Omental fat pad (tissue), 4 donors: ENCODE results near the gene FPR2. TPM values are rescaled to one million over a fixed set of nuclear protein-coding genes. Genes with fewer than 3 reads are reported as not detected.

Experiments
- ATAC-seq: fragments of 150-250 bp; one replicate; pipeline ENCODE4 v1.9.1; 2016; ENCODE audit warnings: mild to moderate bottlenecking, moderate library complexity; ENCODE audit not compliant: low FRiP score
- DNase-seq: peaks from one replicate; pipeline ENCODE4 v3.0.0-alpha.2; 2019; ENCODE audit warnings: low spot score
- total RNA-seq, 4 donors: library from RNA; depleted of rRNA; stranded (reverse); fragments of >200 nt; gene quantifications; one replicate each; pipeline ENCODE4 v1.1.0, GENCODE V29; 2016
- TF ChIP-seq, protein P1 (sequence below), 3 donors: fragments of 450-650 bp; IDR thresholded peaks; one replicate each; pipeline ENCODE4 v1.5.1; 2016 to 2017; ENCODE audit warnings: antibody characterized with exemption in 3 of 3, mild to moderate bottlenecking in 3 of 3, moderate library complexity in 2 of 3

The FPR2 gene
- total RNA-seq, 4 donors from 2014 or later: 3.1 to 16.2 (median 7.5) TPM

DNA sequence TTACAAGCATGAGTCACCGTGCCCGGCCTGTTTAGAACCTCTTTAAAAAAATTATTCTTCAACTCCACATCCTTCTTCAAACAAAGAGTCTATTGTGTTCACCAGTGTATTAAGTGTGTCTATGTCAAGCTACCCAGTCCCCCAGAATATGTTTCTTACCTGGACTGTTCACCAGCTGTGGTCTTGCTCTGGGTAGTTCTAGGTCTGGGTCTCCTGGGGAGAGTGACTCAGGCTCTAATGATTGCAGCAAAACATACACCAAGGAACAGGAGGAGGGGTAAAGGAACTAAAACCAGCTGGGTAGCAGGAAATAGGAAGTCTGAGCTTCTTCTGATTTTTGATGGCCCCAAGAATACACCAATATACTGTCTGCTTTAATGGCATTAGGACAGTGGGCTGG lies 9.3 kb upstream of the FPR2 start, which contains the start of gene FPR1:
Gene FPR1 (minus strand): TSS at position 224 of the 400 bp plus-strand sequence. CDS start 4,884 bp downstream, outside the sequence.
- TF ChIP-seq, protein P1, sequence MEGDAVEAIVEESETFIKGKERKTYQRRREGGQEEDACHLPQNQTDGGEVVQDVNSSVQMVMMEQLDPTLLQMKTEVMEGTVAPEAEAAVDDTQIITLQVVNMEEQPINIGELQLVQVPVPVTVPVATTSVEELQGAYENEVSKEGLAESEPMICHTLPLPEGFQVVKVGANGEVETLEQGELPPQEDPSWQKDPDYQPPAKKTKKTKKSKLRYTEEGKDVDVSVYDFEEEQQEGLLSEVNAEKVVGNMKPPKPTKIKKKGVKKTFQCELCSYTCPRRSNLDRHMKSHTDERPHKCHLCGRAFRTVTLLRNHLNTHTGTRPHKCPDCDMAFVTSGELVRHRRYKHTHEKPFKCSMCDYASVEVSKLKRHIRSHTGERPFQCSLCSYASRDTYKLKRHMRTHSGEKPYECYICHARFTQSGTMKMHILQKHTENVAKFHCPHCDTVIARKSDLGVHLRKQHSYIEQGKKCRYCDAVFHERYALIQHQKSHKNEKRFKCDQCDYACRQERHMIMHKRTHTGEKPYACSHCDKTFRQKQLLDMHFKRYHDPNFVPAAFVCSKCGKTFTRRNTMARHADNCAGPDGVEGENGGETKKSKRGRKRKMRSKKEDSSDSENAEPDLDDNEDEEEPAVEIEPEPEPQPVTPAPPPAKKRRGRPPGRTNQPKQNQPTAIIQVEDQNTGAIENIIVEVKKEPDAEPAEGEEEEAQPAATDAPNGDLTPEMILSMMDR (IDR thresholded peaks at IDR 0.05): no peak
- ATAC-seq: peak; percentile 60
- no peak for DNase-seq

DNA sequence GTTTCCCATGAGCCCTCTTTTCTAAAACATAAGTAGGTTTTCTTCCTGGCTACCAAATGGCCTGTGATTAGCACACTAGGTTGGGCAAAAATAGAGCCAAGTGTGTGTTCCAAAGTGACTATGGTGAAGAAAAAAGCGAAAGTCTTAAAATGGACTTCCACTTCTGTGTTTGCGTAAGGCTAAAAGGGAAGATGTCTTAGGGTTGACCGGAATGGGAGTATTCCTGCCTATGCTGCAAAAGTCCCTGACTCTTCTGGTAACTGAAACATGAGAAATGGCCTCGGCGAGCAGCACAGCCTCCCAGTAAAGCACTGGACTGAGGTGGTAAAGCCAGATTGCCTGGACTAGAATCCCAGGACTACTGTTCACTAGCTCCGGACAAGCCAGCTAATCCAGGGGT lies 6.9 kb upstream of the FPR2 start:
- DNase-seq: no peak
- TF ChIP-seq, protein P1 (IDR thresholded peaks at IDR 0.05): no peak

DNA sequence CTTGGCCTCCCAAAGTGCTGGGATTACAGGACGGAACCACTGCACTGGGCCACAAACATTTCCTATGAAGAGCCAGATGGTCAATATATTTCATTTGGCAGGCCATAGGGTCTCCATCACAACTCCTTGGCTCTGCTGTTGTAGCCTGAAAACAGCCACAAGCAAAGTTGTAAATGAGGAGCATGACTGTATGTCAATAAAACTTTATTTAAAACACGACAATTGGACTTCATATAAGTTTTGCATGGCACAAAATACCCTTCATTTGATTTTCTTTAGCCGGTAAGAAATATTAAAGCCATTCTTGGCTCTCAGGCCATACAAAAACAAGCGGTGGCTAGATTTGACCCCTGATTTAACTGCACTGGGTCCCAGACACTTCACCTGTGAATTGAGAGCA lies 6.2 kb upstream of the FPR2 start:
- DNase-seq (no peak), ATAC-seq (no peak)
- TF ChIP-seq, protein P1 (IDR thresholded peaks at IDR 0.05): no peak

More for the DNA sequence above, 6.9 kb upstream of the FPR2 start:
- ATAC-seq: no peak

DNA sequence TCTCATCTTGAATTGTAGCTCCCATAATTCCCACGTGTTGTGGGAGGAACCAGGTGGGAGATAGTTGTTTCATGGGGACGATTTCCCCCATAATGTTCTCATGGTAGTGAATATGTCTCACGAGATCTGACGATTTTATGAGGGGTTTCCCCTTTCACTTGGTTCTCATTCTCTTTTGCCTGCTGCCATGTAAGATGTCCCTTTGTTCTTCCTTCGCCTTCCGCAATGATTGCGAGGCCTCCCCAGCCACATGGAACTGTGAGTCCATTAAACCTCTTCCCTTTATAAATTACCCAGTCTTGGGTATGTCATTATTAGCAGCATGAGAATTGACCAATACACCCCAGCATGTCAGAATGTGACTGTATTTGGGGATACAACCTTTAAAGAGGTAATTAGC lies 5.4 kb upstream of the FPR2 start:
- no peak for ATAC-seq
- DNase-seq: no peak
- TF ChIP-seq, protein P1 (IDR thresholded peaks at IDR 0.05): no peak

DNA sequence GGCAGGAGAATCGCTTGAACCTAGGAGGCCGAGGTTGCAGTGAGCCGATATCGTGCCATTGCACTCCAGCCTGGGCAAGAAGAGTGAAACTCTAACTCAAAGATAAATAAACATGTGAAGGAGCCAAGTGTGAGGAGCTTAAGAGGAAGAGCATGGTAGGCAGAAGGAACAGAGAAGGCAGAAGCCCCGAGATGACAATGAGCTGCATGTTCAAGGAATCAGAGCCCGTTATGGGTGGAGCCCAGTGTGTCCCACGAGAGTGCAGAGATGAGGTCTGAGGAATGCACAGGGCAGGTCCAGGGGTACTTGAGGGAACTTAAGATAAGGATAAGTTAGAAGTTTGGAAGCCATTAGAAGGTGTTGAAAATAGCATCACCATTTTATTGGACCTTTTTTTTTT lies 716 bp downstream of the FPR2 start:
- no peak for ATAC-seq
- TF ChIP-seq, protein P1 (IDR thresholded peaks at IDR 0.05): no peak
- no peak for DNase-seq

DNA sequence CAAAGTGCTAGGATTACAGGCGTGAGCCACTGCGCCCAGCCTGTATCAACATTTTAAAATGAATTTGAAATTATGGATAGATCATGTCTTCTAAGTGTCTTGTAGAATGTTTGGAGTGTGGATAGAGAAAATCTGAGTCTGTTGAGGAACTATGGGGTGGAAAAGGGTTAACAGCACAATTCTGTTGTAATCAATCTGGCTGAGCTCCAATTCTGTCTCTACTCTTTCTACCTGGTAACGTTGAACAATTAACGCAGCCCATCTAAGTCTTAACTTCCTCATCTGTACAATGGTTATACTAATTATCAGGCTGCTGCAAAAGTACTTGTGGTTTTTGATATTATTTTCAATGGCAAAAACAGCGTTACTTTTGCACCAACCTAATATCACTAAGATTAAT lies 4.1 kb downstream of the FPR2 start:
- TF ChIP-seq, protein P1 (IDR thresholded peaks at IDR 0.05): no peak
- DNase-seq: no peak
- ATAC-seq: no peak

DNA sequence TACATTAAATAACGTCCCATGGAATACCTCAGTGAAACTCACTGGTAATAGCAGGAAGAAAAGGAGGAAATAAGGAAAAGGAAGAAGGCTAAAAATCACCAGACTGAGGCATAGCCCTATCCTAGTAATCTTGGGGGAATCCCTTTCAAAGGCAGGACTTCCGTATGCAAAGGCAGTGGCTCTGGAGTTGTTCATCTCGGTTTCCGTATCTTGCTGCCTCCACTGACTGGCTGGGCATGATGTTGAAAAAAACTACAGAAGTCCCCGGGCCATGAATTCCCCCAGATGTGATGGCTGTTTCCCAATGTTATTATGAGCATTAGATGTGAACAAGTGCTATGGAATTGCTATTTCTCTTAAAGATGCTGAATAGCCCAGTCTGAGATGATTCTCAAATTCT lies 5.5 kb downstream of the FPR2 start:
- TF ChIP-seq, protein P1 (IDR thresholded peaks at IDR 0.05): no peak
- ATAC-seq (no peak), DNase-seq (no peak)
